ENCODE measurements around the gene USP38.

DNA sequence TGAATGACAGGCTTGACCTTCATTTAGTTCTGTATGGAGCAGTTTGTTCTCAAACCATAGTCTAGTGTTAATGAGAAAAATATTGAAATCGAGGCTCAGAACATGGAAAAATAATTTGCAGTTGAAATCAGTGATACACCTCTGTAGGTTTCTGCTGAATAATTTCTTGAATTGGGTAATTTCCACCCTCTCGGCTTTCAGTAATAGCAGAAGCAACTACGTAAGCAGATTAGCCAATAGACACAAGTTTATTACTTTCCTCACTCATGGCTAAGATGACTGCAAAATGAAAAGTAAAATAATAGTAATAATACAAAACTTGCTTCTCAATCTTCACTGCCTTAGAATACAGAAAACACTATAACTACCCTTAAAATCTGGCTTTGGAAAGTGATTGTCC, 46.0 kb downstream of the USP38 start:
- TF ChIP-seq, protein P1, sequence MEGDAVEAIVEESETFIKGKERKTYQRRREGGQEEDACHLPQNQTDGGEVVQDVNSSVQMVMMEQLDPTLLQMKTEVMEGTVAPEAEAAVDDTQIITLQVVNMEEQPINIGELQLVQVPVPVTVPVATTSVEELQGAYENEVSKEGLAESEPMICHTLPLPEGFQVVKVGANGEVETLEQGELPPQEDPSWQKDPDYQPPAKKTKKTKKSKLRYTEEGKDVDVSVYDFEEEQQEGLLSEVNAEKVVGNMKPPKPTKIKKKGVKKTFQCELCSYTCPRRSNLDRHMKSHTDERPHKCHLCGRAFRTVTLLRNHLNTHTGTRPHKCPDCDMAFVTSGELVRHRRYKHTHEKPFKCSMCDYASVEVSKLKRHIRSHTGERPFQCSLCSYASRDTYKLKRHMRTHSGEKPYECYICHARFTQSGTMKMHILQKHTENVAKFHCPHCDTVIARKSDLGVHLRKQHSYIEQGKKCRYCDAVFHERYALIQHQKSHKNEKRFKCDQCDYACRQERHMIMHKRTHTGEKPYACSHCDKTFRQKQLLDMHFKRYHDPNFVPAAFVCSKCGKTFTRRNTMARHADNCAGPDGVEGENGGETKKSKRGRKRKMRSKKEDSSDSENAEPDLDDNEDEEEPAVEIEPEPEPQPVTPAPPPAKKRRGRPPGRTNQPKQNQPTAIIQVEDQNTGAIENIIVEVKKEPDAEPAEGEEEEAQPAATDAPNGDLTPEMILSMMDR (IDR thresholded peaks at IDR 0.05), result no peak
- TF ChIP-seq POLR2A (IDR thresholded peaks at IDR 0.05), result no peak
